Measurements from ENCODE around the gene PCSK4.
"Not testable (repeated sequence)": the region's sequence is repeated elsewhere in the genome, so short reads cannot be mapped to it uniquely, and the experiment has no call there.

Gene PCSK4

DNA sequence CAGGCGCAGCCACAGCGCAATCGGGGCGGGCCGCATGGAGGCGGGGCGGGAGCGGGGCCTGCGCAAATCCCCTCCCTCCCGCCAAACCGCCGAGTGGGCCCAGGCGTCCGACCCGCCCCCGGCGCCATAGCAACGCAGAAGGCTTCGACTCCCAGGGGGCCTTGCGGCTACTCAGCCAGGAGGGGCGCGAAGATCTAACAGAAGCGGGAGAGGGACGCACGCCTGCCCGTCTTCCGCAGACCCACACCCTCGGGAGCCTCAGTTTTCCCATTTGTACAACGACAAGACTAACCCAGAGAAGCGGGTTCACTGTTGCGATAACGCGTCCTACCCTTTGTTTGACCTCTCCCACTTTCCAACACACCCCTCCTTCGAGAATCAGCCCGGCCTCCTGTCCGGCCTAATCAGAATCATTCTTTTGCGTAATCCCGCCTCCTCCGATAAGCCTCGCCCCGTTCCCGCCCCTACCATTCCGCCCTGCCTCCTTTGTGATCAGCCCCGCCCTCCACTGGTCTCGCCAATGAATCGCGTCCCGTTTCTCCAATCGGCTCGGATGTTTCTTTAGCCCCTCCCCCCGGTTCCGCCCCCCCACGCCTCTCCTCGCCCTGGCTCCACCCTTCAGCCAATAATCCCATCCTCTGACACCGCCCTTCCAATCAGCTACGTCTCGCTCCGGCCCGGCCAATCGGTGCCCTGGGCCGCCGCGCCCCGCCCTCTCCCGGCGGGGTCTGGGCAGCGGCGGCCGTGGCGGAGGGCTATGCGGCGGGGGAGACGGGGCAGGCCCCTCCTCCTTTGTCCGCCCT lies at the start of gene PCSK4:
Gene PCSK4, minus strand, starts transcription at position 40 of the 803 bp plus-strand sequence. Its CDS starts 4 bp downstream, at position 36.
- DNase-seq (ENCODE audit: low read depth in 2 of 2) = peak; percentile 92 to 97

DNA sequence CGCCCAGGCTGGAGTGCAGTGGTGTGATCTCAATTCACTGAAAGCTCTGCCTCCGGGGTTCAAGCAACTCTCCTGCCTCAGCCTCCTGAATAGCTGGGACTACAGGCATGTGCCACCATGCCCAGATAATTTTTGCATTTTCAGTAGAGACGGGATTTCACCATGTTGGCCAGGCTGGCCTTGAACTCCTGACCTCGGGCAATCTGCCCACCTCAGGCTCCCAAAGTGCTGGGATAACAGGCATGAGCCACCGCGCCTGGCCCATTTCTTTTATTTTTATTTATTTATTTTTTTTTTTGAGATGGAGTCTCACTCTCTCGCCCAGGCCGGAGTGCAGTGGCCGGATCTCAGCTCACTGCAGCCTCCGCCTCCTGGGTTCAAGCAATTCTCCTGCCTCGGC lies 49.6 kb upstream of the PCSK4 start:
- DNase-seq (ENCODE audit: low read depth in 2 of 2) = not testable (repeated sequence)

DNA sequence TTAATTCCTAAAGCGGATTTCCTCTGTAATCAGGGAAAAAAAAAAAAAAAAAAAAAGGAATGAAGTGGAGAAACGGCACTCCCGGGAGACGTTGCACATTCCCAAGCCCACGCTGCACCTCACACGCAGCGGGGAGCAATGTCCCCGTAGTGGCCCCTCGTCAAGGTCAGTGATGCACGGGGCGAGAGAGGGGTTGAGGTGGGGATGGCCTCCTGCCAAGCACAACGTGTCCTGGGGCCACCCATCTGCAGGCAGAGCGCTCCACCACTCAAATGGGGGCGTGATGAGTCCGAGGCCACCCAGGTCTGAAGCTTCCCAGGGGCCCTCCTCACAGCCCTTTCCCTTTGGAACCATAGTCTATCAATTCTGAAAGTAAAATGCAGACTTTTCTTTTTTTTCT lies 48.8 kb upstream of the PCSK4 start:
- no peak for DNase-seq (ENCODE audit: low read depth in 2 of 2)

DNA sequence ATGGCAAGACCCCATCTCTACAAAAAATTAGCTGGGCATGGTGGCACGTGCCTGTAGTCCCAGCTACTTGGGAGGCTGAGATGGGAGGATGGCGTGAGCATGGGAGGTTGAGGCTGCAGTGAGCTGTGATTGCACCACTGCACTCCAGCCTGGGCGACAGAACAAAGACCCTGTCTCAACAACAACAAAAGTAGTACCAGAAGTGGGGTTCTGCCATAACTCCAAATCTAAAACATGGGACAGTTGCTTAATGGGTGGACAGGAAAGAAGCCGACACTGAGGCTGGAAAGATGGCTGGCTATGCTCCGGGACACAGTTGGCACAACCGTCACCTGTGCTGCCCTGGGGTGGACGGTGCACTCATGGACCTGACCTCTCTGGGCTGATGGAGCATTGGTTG lies 45.5 kb upstream of the PCSK4 start:
- DNase-seq (ENCODE audit: low read depth in 2 of 2) = not testable (repeated sequence)

DNA sequence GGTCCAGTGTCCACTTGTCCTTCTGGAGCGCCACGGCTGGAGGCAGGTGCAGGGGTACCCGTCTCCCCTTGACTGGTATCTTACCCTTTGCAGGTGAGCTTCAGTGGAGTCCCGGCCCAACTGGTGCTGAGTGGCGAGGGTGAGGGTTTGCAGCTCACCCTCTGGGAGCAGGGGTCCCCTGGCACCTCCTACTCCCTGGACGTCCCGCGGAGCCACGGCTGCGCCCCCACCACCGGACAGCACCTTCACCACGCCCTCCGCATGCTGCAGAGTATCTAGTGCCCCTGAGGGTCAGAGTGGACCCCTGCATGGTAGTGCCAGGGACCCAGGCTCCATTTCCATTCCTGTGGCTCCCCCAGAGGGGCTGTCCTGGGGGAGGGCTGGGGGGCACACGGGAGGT lies 44.8 kb upstream of the PCSK4 start:
- no peak for DNase-seq (ENCODE audit: low read depth in 2 of 2)

DNA sequence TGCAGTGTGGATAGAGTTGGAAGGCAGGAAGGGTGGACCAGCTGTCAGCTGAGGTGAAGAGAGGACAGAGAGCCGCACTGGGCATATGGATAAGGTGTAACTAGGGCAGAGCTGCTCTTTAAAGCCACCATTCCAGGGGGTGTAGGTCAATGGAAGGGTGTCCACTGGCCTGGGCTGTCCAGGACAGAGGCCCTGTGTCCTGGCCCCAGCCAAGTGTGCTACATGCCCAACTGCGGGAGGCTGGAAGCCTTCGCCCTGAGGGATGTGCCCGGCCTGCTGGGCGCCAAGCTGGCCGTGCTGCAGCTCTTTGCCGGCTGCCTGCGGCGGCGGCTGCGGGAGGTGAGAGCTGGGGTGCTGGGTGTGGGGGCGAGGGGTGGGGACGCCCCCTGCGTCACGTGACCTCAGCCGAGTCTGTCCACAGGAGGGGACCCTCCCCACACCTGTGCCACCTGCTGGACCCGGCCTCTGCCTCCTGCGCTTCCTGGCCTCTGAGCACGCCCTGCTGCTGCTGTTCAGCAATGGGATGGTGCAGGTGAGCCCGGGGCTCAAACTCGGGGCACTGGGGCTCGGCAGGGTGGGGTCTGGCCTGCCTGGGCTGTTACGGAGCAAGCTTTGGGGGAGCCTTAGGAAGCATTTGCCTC lies 43.5 kb upstream of the PCSK4 start:
- no peak for DNase-seq (ENCODE audit: low read depth in 2 of 2)

DNA sequence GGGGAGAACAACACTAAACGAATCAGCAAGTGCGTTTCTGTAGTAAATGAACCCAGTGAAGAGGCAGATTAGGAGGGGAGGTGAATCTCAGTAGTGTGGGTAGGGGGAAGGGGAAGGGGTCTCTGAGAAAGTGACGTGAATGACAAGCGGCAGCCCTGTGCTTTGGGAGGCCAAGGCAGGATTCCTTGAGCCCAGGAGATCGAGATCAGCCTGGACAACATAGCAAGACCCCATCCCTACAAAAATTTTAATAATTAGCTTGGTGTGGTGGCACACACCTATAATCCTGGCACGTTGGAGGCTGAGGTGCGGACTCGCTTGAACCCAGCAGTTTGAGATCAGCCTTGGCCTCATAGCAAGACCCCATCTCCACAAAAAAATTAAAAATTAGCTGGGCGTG lies 41.9 kb upstream of the PCSK4 start:
- DNase-seq (ENCODE audit: low read depth in 2 of 2) = no peak

DNA sequence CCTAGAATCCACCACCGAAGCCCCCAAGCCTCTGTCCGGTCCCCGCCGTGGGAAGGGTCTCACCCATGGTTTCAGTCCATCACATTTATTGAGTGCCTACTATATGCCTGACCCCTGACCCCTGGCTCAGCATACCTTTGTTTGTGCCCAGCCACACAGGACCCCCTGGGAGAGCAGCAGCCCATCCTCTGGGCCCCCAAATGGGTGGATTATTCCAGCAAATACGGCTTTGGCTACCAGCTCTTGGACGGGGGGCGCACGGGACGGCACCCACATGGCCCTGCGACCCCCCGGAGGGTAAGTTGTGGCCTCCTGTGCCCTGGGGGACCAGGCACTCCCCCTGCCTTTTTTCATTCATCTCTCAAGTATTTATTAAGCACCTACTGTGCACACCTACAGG lies 41.4 kb upstream of the PCSK4 start:
- DNase-seq (ENCODE audit: low read depth in 2 of 2) = no peak

DNA sequence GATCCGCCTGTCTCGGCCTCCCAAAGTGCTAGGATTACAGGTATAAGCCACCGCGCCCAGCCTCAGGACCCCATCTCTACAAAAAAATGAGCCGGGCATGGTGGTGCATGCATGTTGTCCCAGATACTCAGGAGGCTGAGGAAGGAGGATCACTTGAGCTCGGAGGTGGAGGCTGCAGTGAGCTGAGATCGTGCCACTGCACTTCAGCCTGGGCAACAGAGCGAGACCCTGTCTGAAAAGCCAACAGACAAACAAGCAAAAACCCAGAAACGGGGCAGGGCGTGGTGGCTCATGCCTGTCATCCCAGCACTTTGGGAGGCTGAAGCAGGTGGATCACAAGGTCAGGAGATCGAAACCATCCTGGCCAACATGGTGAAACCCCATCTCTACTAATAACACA lies 40.7 kb upstream of the PCSK4 start:
- DNase-seq (ENCODE audit: low read depth in 2 of 2) = not testable (repeated sequence)

DNA sequence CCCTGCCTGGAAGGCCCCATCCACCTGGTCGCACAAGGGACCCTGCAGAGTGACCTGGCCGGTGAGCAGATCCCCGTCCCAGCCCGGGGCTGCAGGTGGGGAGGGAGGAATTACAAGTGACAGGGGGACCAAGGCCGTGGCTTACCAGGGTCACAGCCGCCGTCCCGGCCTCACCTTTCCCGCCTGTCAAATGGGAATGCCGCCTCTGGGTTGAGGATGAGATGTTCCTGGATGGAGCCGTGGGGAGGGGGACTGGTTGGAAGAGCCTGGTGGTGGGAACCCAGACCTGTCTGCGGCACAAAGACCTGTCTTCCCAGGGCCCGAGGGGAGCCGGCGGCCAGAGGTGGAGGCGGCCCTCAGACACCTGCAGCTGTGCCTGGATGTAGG lies 39.3 kb upstream of the PCSK4 start:
- no peak for DNase-seq (ENCODE audit: low read depth in 2 of 2)

DNA sequence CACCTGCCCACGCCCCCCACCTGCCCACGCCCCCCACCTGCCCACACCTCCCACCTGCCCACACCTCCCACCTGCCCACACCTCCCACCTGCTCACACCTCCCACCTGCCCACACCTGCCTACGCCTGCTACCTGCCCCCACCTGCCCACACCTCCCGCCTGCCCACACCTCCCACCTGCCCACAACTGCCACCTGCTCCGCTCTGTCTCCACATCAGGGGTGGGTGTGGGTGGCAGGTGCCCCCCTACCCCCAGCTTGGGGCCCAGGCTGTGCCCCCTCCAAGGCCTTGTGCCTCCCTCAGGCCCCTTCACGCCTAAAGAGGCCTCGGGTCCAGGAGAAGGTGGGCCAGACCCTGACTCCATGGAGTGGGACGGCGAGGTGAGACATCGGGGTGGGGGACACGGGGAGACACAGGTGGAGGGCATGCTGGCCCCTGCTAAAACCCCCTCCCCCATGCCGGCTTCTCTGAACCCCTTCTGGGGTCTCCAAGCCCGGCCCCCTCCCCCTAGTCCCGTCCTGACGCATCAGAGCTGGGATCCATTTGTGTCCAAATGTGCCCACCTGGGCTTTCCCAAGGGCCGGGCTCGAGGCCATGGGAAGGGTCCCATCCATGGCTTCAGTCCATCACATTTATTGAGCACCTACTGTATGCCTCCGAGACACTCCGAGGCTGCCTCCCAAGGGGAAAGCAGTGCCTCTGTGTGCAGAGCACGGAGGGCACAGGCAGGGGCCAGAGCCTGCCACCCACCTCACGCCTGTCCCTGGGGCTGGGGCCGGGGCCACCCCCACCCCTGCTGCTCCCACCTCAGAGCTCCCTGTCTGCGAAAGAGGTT lies 38.7 kb upstream of the PCSK4 start:
- no peak for DNase-seq (ENCODE audit: low read depth in 2 of 2)

DNA sequence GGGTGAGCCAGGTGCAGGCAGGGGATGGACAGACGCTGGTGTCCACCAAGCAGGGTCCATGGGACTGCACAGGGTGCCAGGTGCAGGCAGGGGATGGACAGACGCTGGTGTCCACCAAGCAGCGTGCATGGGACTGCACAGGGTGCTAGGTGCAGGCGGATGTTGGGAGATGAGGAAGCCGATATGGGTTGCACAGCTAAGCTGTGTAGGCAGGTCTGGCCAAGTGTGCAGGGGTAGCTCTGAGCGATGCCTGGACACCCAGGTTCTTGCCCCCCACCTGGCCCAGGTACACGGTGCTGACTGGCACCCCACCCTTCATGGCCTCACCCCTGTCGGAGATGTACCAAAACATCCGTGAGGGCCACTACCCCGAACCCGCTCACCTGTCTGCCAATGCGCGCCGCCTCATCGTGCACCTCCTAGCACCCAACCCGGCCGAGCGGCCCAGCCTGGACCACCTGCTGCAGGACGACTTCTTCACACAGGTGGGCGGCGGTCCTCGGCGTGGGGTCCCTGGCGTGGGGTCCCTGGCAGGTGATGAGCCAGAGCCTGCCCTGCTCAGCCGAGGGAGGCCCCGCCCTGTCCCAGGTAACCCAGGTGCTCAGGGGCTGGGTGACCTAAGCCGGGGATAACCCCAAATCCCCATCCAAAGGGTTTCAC lies 37.6 kb upstream of the PCSK4 start:
- no peak for DNase-seq (ENCODE audit: low read depth in 2 of 2)

DNA sequence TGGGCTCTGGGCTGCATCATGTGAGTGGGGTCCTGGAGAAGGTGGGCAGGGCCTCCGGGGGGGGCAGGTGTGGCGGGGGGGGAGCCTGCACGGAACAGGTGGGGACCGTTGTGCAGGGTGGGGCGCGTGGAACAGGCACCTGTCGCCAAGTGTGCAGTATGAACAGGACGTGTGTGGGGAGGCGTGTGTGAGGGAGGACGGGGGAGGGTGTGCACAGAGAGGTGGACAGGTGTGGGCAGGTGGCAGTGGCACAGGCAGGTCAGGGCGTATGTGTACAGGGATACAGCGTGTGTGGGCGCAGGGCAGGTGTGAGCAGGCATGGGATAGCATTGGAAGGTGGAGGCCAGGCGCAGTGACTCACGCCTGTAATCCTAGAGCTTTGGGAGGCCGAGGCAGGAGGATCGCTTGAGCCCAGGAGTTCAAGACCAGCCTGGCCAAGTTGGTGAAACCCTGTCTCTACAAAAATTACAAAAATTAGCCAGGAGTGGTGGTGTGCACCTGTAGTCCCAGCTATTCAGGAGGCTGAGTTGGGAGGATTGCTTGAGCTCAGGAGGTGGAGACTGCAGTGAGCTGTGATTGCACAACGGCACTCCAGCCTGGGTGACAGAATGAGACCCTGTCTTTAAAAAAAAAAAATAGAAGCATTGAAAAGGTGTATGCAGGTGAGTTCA lies 37.0 kb upstream of the PCSK4 start:
- no peak for DNase-seq (ENCODE audit: low read depth in 2 of 2)

DNA sequence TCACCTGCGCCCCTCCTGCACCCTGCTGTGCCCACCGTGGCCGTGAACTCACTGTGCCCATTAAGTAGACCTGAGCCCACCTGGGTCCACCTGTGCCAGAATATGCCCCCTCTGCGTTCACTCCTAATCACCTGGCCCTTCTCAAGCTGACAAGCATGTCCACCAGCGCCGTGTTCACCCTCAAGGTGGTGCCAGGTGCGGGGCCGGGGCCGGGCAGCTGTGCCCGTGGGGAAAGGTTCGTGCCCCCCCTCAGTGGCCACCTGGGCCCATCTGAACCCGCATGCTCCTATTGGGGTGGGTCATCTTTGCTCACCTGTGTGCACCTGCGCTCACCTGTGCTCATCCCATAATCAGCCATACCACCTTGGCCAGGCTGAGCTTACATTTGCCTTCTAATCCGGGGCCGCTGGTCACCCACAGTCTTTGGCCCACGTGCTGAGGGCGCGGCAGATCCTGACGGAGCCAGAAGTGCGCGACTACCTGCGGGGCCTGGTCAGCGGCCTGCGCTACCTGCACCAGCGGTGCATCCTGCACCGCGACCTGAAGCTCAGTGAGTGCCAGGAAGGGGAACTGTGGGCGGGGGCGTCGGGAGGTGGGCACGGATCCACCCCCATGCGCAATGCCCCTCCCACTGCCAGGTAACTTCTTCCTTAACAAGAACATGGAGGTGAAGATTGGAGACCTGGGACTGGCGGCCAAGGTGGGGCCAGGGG lies 36.1 kb upstream of the PCSK4 start:
- DNase-seq (ENCODE audit: low read depth in 2 of 2) = no peak

DNA sequence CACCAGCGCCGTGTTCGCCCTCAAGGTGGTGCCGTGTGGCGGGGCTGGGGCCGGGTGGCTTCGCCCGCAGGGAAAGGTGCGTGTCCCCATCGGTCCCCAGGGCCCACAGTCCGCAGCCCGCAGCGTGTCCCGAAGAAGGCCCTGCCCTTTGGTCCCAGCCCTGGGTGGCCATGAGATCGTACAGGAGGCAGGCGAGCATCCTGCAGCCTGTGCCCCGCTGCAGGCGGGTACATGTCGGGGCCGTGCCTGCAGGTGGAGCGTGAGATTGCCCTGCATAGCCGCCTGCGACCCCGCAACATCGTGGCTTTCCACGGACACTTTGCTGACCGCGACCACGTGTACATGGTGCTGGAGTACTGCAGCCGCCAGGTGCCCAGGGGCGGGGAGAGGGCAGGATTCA lies 35.2 kb upstream of the PCSK4 start:
- DNase-seq (ENCODE audit: low read depth in 2 of 2) = no peak

DNA sequence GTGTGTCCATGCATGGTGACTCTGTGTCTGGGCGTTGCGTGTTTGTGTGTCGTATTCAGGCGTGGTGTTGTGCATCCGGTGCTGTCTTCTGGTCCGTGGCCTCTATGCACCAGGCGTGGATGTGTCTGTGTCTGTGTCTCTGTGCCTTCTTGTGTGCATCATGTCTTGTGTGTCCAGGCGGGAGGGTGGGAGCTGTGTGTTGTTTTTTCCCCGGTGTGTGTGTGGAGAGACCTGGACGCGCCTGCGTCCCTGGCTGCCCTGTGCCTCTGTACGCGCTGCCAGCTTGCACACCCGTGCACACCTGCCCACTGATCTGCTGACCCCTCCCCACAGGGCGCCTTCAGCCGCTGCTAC lies 34.8 kb upstream of the PCSK4 start:
- no peak for DNase-seq (ENCODE audit: low read depth in 2 of 2)

DNA sequence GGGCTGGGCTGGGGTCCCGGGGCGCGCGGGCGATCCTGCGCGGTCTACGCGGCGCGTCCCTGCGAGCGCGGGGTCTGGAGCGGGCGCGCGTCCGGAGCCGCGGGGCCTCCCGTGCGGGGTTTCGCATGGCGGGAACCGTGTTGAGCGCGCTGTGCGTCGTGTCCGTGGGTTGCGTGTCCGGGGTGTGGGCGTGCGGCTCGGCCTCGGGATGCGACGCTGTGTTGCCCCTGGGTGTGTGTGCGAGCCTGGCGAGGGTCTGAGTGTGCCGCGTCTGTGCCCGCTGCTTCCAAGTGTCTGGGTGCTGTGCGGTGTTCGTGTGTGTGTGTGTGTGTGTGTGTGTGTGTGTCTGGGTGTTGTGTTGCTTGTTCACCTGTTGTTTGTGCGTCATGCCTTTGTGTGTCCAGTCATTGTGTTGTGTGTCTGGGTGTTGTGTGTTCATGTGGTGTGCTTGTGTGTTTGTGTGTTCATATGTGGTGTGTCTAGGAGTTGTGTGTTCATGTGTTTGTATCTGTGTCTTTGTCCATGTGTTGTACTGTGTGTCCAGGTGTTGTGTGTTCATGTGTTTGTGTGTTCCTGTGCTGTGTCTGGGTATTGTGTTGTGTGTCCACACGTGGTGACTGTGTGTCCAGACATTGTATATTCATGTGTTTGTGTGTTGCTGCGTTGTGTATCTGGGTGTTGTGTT lies 34.3 kb upstream of the PCSK4 start:
- DNase-seq (ENCODE audit: low read depth in 2 of 2) = no peak

DNA sequence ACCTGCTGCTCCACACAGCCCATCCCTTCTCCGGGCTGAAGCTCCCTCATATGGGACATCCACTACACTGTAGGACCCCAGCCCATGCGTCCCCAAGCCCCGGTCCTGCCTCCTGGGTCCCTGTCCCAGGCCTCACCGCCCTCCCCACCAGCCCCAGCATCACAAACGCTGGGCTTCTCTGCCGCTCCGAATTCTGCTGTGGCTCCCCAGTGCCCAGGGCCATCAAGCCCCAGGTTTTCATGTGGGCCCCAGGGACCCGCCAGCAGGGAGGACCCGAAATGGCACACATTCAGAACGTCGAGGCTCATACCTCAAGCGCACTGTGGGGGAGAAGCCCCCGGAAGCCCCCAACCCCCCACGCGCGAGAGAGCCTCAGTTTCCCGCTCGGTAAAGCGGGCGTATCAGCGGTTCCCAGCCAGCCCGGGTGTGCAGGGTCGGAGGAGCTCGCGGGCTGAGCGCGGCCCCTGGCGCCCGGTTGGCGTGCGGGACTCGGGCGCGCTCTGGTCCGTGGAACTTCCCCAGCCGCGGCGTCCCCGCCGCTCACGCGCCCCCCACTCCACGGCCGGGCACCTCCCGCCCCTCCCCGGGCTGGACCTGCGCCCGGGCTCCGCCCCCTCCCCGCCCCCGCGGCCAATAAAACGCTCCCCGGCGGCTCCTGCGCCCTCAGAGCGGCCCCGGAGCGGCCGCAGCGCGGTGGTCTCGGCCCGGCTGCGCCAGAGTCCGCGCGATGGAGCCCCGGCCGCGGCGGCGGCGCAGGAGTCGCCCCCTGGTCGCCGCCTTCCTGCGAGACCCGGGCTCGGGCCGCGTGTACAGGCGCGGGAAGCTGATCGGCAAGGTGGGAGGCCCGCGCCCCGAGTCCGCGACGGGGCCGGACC lies 33.5 kb upstream of the PCSK4 start, which contains the start of gene PLK5:
Gene PLK5, plus strand, starts transcription at position 666 of the 875 bp plus-strand sequence. CDS start 2,920 bp downstream, outside the sequence.
- no peak for DNase-seq (ENCODE audit: low read depth in 2 of 2)

DNA sequence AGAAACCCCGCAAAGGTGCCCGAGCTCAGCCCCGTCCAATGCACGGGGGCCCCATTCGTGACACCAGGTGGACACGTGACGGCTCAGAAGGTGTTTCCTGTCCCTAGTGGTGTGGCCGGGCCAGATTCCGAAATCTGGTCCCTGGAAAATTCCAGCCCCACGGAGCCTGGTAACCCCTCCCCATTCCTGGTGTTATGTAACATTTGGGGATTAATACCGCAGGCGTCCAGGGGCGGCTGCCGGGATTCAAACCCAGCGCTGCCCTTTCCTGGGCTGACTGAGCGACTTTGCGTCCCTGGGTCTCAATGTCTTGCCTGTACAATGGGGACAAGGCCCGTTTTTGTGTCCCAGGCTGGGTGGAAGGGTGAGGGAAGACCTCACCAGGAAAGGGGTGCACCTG lies 32.7 kb upstream of the PCSK4 start:
- DNase-seq (ENCODE audit: low read depth in 2 of 2) = no peak

Data from activated CD8-positive, alpha-beta memory T cell treated with anti-CD3 and anti-CD28 coated beads for 4 hours (primary cell).